SK-N-SH (cell line): ENCODE measurements around the gene NAP1L1. TPM values are rescaled to one million over a fixed set of nuclear protein-coding genes. Genes with fewer than 3 reads are reported as not detected.

Experiments
- CTCF ChIA-PET: fragments of 300-600, 350-600 bp; formaldehyde crosslinking; extraction: SDS; loops from one replicate; lab custom pipeline; 2021; lab: Yijun Ruan, JAX
- POLR2A ChIA-PET: fragments of 350-600 bp; sonication (Branson Sonifier 250); formaldehyde crosslinking; extraction: SDS; loops from one replicate; lab custom pipeline; 2020; ENCODE audit warnings: antibody characterized with exemption, inconsistent platforms; lab: Yijun Ruan, JAX
- DNase-seq: peaks from one replicate; pipeline ENCODE4 v3.0.0; 2012
- H2AFZ ChIP-seq: fragments of 200-600 bp; sonication (generic); 2 replicates; pipeline ENCODE4 v1.8.1; 2016; ENCODE audit warnings: antibody characterized with exemption, mild to moderate bottlenecking, low read depth
- H3F3A ChIP-seq: fragments of 200-600 bp; sonication (generic); replicated peaks from 2 replicates; pipeline ENCODE3; 2016; ENCODE audit warnings: antibody characterized with exemption, mild to moderate bottlenecking; ENCODE audit not compliant: insufficient read depth
- H3K27ac ChIP-seq, 2 experiments: fragments of 200-500 bp in 1 of 2; fragments of 200-600 bp in 1 of 2; sonication (Bioruptor generic) in 1 of 2; sonication (generic), shearing (Covaris generic) in 1 of 2; 2 replicates each; pipeline versions ENCODE4 v1.5.1 to v1.6.1; 2014 to 2016; ENCODE audit warnings: low read depth in 2 of 2, inconsistent platforms in 1 of 2, low read length in 1 of 2, mild to moderate bottlenecking in 1 of 2, mixed read lengths in 1 of 2
- H3K27me3 ChIP-seq: fragments of 200-600 bp; sonication (generic), shearing (Covaris generic); 2 replicates; pipeline ENCODE4 v1.6.1; 2016; ENCODE audit warnings: mixed run types; ENCODE audit not compliant: insufficient read depth
- H3K36me3 ChIP-seq, 2 experiments: fragments of 200-500 bp in 1 of 2; fragments of 200-600 bp in 1 of 2; sonication (Bioruptor generic) in 1 of 2; sonication (generic) in 1 of 2; replicated peaks in 1 of 2; 2 replicates each; pipeline versions ENCODE3 to v1.5.1; 2014 to 2016; ENCODE audit warnings: low read length in 1 of 2, mild to moderate bottlenecking in 1 of 2; ENCODE audit not compliant: insufficient read depth in 2 of 2, control insufficient read depth in 1 of 2
- H3K4me1 ChIP-seq, 2 experiments: fragments of 200-500 bp in 1 of 2; fragments of 200-600 bp in 1 of 2; sonication (Bioruptor generic) in 1 of 2; sonication (generic), shearing (Covaris generic) in 1 of 2; 2 replicates each; pipeline versions ENCODE4 v1.5.1 to v1.6.1; 2014 to 2016; ENCODE audit warnings: low read depth in 1 of 2, low read length in 1 of 2, mixed run types in 1 of 2; ENCODE audit not compliant: insufficient read depth in 2 of 2, control insufficient read depth in 1 of 2
- H3K4me2 ChIP-seq: fragments of 200-600 bp; sonication (generic), shearing (Covaris generic); 2 replicates; pipeline ENCODE4 v1.6.1; 2017; ENCODE audit warnings: mixed run types
- H3K4me3 ChIP-seq, 2 experiments: fragments of 200-500 bp in 1 of 2; fragments of 200-600 bp in 1 of 2; sonication (Bioruptor generic) in 1 of 2; sonication (generic), shearing (Covaris generic) in 1 of 2; 2 replicates each; pipeline versions ENCODE4 v1.5.1 to v1.8.1; 2014 to 2016; ENCODE audit warnings: low read depth in 2 of 2, inconsistent platforms in 1 of 2, low read length in 1 of 2, mild to moderate bottlenecking in 1 of 2, mixed read lengths in 1 of 2, moderate library complexity in 1 of 2
- H3K79me2 ChIP-seq: fragments of 200-600 bp; sonication (generic); 2 replicates; pipeline ENCODE4 v1.8.1; 2017; ENCODE audit warnings: mild to moderate bottlenecking; ENCODE audit not compliant: insufficient read depth
- H3K9ac ChIP-seq: fragments of 200-600 bp; sonication (generic); 2 replicates; pipeline ENCODE4 v1.6.1; 2017; ENCODE audit warnings: mixed run types
- H3K9me2 ChIP-seq: fragments of 200-600 bp; sonication (generic); 2 replicates; pipeline ENCODE4 v1.6.1; 2017; ENCODE audit warnings: mixed run types
- H3K9me3 ChIP-seq: fragments of 200-600 bp; sonication (generic); 2 replicates; pipeline ENCODE4 v1.6.1; 2017; ENCODE audit warnings: mixed run types, mild to moderate bottlenecking, moderate library complexity
- H4K20me1 ChIP-seq: fragments of 200-600 bp; sonication (generic); 2 replicates; pipeline ENCODE4 v1.6.1; 2017; ENCODE audit warnings: mild to moderate bottlenecking, mixed run types; ENCODE audit not compliant: insufficient read depth
- CTCF ChIP-seq: fragments of 200-600 bp; sonication (generic); IDR thresholded peaks from 2 replicates; pipeline ENCODE4 v1.6.1; 2017; ENCODE audit warnings: antibody characterized with exemption, mild to moderate bottlenecking, moderate library complexity
- FOSL2 ChIP-seq: IDR thresholded peaks from 2 replicates; pipeline ENCODE4 v1.4.0; 2012; ENCODE audit warnings: low read depth, mild to moderate bottlenecking, moderate library complexity, borderline replicate concordance
- FOXJ3 ChIP-seq: sonication (generic); formaldehyde crosslinking; IDR thresholded peaks from 2 replicates; pipeline ENCODE4 v1.5.1; 2020; ENCODE audit warnings: mild to moderate bottlenecking, missing genetic modification reagents
- FOXM1 ChIP-seq: IDR thresholded peaks from 2 replicates; pipeline ENCODE4 v1.4.0; 2012; ENCODE audit warnings: low read depth, mild to moderate bottlenecking
- GATA2 ChIP-seq: sonication (generic); formaldehyde crosslinking; IDR thresholded peaks from 2 replicates; pipeline ENCODE4 v1.5.0; 2020; ENCODE audit warnings: mild to moderate bottlenecking, missing genetic modification reagents
- MXI1 ChIP-seq: IDR thresholded peaks from 2 replicates; pipeline ENCODE4 v1.6.1; 2012; ENCODE audit warnings: mild to moderate bottlenecking, low read depth, low read length, improper control_type of control experiment
- POLR2AphosphoS5 ChIP-seq: IDR thresholded peaks from 2 replicates; pipeline ENCODE4 v1.6.1; 2012; ENCODE audit warnings: low read depth, low read length
- RAD21 ChIP-seq: IDR thresholded peaks from 2 replicates; pipeline ENCODE4 v1.6.1; 2012; ENCODE audit warnings: mild to moderate bottlenecking, low read length
- RCOR1 ChIP-seq: fragments of 150-350 bp; IDR thresholded peaks from 2 replicates; pipeline ENCODE4 v1.6.1; 2017; ENCODE audit warnings: antibody characterized with exemption, low read length
- REST ChIP-seq: IDR thresholded peaks from 2 replicates; pipeline ENCODE4 v1.6.1; 2012; ENCODE audit warnings: mild to moderate bottlenecking, low read depth, low read length, moderate library complexity
- TAF1 ChIP-seq: IDR thresholded peaks from 2 replicates; pipeline ENCODE4 v1.6.1; 2012; ENCODE audit warnings: low read depth, mild to moderate bottlenecking, low read length, moderate library complexity, borderline replicate concordance
- TCF12 ChIP-seq: IDR thresholded peaks from 2 replicates; pipeline ENCODE4 v1.4.0; 2012
- USF1 ChIP-seq: IDR thresholded peaks from 2 replicates; pipeline ENCODE4 v1.4.0; 2012; ENCODE audit warnings: low read depth, borderline replicate concordance
- YY1 ChIP-seq: IDR thresholded peaks from 2 replicates; pipeline ENCODE4 v1.4.0; 2012; ENCODE audit warnings: low read depth, mild to moderate bottlenecking
- ZBTB33 ChIP-seq: IDR thresholded peaks from 2 replicates; pipeline ENCODE4 v1.4.0; 2012; ENCODE audit warnings: low read depth, borderline replicate concordance
- WGBS: methylation state at CpG from one replicate; pipeline ENCODE4 v1.1.6; 2017; ENCODE audit warnings: low lambda C conversion rate; 5-methylcytosine and 5-hydroxymethylcytosine counted together
- polyA plus RNA-seq, 3 experiments: library from polyadenylated mRNA; depleted of rRNA; stranded (reverse); fragments of >200 nt; gene quantifications; 2 replicates each; pipeline ENCODE4 v1.2.3, GENCODE V29; 2012

Gene NAP1L1
- polyA plus RNA-seq, 1 of the 3 experiments (the other 2 are of a cell fraction) = 197 TPM

GRCh38 chr12:76074701-76075336 is 9.7 kb downstream of the NAP1L1 start:
- POLR2A ChIA-PET = no interaction called here

GRCh38 chr12:76073561-76073960 is 10.9 kb downstream of the NAP1L1 start:
- Histone ChIP-seq H3K4me1 (peaks cover 9% of the 10 kb centered on the region in 2 experiments; a peak in 3 of 4 replicates), H3F3A (peaks cover 38% of the 10 kb centered on the region), H3K4me3 (no peak overlapping the region), H3K79me2 (peaks cover 100% of the 10 kb centered on the region), H3K4me2 (no peak overlapping the region), H3K27ac (no peak overlapping the region), H3K9ac (no peak overlapping the region), H4K20me1 (peaks cover 99% of the 10 kb centered on the region), H3K9me3 (0 out of 2 replicates have a peak, but pooled peaks cover 3% of the 10 kb centered on the region), H3K9me2 (no peaks in the 10 kb centered on the region), H3K27me3 (no peaks in the 10 kb centered on the region), H2AFZ (no peak overlapping the region), H3K36me3 (peaks cover 35 to 90% of the 10 kb centered on the region in 2 experiments)
- CTCF ChIA-PET = interaction anchor here (1.1 to 1.4 kb wide), 2 partner anchors 28 to 379 kb away, joined by 3 read pairs; no protein-coding TSS in a partner anchor
- DNase-seq = no peak
- POLR2A ChIA-PET = no interaction called here
- TF ChIP-seq FOXM1 = no peak
- TF ChIP-seq ZBTB33 = no peak
- TF ChIP-seq YY1 = no peak
- no peak for TF ChIP-seq MXI1
- no peak for TF ChIP-seq RAD21
- no peak for TF ChIP-seq POLR2AphosphoS5
- no peak for TF ChIP-seq REST
- no peak for TF ChIP-seq GATA2 (CRISPR knock-in tag)
- no peak for TF ChIP-seq TCF12
- TF ChIP-seq FOSL2 = no peak
- TF ChIP-seq USF1 = no peak
- no peak for TF ChIP-seq FOXJ3 (CRISPR knock-in tag)
- no peak for TF ChIP-seq RCOR1

More at GRCh38 chr12:76074701-76075336, 9.7 kb downstream of the NAP1L1 start:
- Histone ChIP-seq H4K20me1 (peaks cover 99% of the 10 kb centered on the region), H3K79me2 (peaks cover 100% of the 10 kb centered on the region), H3K27ac (no peak overlapping the region), H3K4me1 (peaks cover 8 to 9% of the 10 kb centered on the region in 2 experiments; a peak in 3 of 4 replicates), H3K9me3 (0 out of 2 replicates have a peak, but pooled peaks cover 11% of the 10 kb centered on the region), H3K36me3 (peaks cover 26 to 90% of the 10 kb centered on the region in 2 experiments), H3K27me3 (no peaks in the 10 kb centered on the region), H2AFZ (no peak overlapping the region), H3K4me3 (no peak overlapping the region), H3K4me2 (no peak overlapping the region), H3F3A (peaks cover 27% of the 10 kb centered on the region), H3K9ac (no peak overlapping the region), H3K9me2 (no peaks in the 10 kb centered on the region)
- DNase-seq = no peak
- CTCF ChIA-PET = no interaction called here
- WGBS = 83% methylated on average over 1 of the region's 1 CpG
- TF ChIP-seq CTCF = no peak
- TF ChIP-seq FOXJ3 (CRISPR knock-in tag) = no peak
- no peak for TF ChIP-seq RCOR1
- no peak for TF ChIP-seq TAF1
